Measurements from ENCODE around the gene PPIH. TPM values are rescaled to one million over a fixed set of nuclear protein-coding genes. Genes with fewer than 3 reads are reported as not detected.
"Not testable (repeated sequence)": the region's sequence is repeated elsewhere in the genome, so short reads cannot be mapped to it uniquely, and the experiment has no call there.

The PPIH gene
- total RNA-seq (2014; rRNA removed; shearing (Covaris generic)) = 104 TPM in 2 replicates

DNA sequence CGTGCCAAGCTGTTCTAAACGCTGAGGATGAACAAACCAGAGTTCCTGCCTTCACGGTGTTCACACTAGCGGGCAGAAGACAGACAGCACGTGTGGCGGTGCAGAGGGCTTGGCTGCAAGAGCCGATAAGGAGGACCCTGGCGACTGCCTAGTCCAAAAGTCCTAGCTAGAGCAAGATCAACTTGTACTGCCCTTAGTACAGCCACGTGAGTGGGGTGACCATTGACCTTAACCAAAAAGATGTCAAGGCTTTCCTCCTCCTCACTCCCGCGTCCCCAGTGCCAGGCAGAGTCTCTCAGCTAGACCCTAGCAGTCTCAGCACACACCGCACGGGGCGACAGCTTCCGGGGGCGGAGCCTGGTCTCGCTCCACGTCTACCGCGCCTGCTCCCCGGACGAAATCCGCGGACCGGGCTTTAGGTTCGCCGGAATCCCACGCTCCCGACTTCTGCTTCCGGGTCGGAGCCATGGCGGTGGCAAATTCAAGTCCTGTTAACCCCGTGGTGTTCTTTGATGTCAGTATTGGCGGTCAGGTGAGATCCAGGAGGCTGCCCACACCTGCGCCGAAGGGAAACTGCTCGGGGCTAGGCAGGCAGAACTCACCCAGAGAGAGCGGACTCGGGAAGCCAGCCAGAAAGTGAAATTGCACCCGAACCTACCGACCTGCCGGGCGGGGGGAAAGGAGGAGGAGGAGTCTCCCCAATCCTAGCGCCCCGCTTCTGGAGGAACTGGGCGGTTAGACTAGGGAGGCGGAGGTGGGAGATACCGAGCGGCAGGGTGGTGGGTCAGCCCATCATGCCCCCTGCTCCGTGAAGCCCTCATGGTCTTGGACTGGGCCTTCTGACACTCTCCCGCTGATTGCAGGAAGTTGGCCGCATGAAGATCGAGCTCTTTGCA, at the start of gene PPIH:
Gene PPIH (plus strand): TSS at position 443 of the 896 bp plus-strand sequence. CDS start 24 bp downstream, at position 467.
- no peaks in the 10 kb centered on the region for H3K9me3 ChIP-seq (replicated peaks)
- H3K4me3 ChIP-seq = peak within 1 kb of the TSS; percentile 85
- peaks cover 19% of the 10 kb centered on the region for H3K36me3 ChIP-seq
- no peaks in the 10 kb centered on the region for H3K27me3 ChIP-seq
- H3K27ac ChIP-seq = peak within 1 kb of the TSS; percentile 57
- H3K4me1 ChIP-seq = peaks cover 5% of the 10 kb centered on the region; the same call in 1 of the 2 replicates
- DNase-seq = peak; percentile 96

DNA sequence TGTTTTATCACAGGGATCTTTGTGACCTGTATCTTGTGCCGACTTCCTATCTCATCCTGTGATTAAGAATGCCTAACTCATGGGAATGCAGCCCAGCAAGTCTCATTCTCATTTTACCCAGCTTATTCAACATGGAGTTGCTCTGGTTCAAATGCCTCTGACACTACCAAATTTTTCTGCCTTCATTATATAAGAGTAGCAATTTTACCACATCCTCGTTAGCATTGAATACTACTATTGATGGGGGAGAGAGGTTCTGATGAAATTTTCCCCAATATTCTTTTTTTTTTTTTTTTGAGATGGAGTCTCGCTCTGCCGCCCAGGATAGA, 44.5 kb upstream of the PPIH start:
- Histone ChIP-seq H3K4me1 (no peaks in the 10 kb centered on the region), H3K4me3 (no peak overlapping the region), H3K36me3 (no peaks in the 10 kb centered on the region), H3K9me3 (replicated peaks) (no peaks in the 10 kb centered on the region), H3K27ac (no peak overlapping the region), H3K27me3 (no peaks in the 10 kb centered on the region)
- DNase-seq = no peak

- Histone ChIP-seq H3K4me3 (no peak overlapping the region), H3K4me1 (no peaks in the 10 kb centered on the region), H3K9me3 (replicated peaks) (no peaks in the 10 kb centered on the region), H3K27ac (no peak overlapping the region), H3K27me3 (no peaks in the 10 kb centered on the region), H3K36me3 (no peaks in the 10 kb centered on the region)
- no peak for DNase-seq
These were observed 39.4 kb upstream of the PPIH start for GRCh38 chr1:42618866-42619265.

- H3K27ac ChIP-seq = no peak overlapping the region
- H3K4me1 ChIP-seq = no peaks in the 10 kb centered on the region
- no peaks in the 10 kb centered on the region for H3K36me3 ChIP-seq
- no peak overlapping the region for H3K4me3 ChIP-seq
- no peaks in the 10 kb centered on the region for H3K27me3 ChIP-seq
- H3K9me3 ChIP-seq (replicated peaks) = no peaks in the 10 kb centered on the region
- DNase-seq = no peak
These were observed 37.9 kb upstream of the PPIH start for GRCh38 chr1:42620307-42620706.

DNA sequence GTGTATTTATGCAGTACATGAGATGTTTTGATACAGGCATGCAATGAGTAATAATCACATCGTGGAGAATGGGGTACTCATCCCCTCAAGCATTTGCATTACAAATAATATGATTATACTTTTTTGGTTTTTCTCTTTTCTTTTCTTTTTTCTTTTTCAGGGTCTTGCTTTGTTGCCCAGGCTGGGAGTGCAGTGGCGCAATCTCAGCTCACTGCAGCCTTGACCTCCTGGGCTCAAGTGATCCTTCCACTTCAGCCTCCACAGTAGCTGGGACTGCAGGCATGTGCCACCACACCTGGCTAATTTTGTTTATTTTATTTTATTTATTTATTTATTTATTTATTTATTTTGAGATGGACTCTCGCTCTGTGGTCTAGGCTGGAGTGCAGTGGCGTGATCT, 37.0 kb upstream of the PPIH start:
- not testable (repeated sequence) for DNase-seq; H3K4me3 ChIP-seq; H3K27me3 ChIP-seq; H3K27ac ChIP-seq; H3K4me1 ChIP-seq; H3K36me3 ChIP-seq; H3K9me3 ChIP-seq (replicated peaks)

GRCh38 chr1:42627205-42627604, 31.0 kb upstream of the PPIH start:
- H3K27me3 ChIP-seq; H3K9me3 ChIP-seq (replicated peaks); H3K27ac ChIP-seq; H3K36me3 ChIP-seq; H3K4me3 ChIP-seq; DNase-seq; H3K4me1 ChIP-seq: not testable (repeated sequence)

- no peak overlapping the region for H3K4me3 ChIP-seq
These were observed 19.1 kb upstream of the PPIH start for GRCh38 chr1:42639116-42639515.

DNA sequence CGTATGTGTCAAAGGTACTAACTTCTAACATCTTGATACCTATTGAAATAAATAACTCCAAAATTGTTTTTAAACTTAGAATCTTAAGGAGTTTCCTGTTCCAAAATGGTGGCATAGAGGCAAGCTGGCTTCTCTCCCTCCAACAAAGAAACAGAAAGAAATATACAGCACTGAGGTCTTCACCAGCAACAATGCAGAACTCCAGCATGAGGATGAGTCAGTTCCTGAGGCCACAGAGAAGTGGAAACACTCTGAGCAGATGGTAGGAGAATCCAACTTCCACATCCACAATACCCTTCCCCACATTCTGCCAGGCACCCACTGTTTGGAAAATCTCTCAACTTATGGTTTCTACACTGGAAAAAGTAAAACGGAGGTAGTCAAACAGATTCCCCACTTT, 12.2 kb upstream of the PPIH start:
- no peaks in the 10 kb centered on the region for H3K4me1 ChIP-seq
- H3K4me3 ChIP-seq = no peak overlapping the region
- no peaks in the 10 kb centered on the region for H3K36me3 ChIP-seq
- no peaks in the 10 kb centered on the region for H3K9me3 ChIP-seq (replicated peaks)
- no peaks in the 10 kb centered on the region for H3K27me3 ChIP-seq
- H3K27ac ChIP-seq = no peak overlapping the region
- DNase-seq = no peak

More at GRCh38 chr1:42639116-42639515, 19.1 kb upstream of the PPIH start:
- Histone ChIP-seq H3K9me3 (replicated peaks) (no peaks in the 10 kb centered on the region), H3K27me3 (no peaks in the 10 kb centered on the region), H3K4me1 (no peaks in the 10 kb centered on the region), H3K36me3 (no peaks in the 10 kb centered on the region), H3K27ac (no peak overlapping the region)
- no peak for DNase-seq

DNA sequence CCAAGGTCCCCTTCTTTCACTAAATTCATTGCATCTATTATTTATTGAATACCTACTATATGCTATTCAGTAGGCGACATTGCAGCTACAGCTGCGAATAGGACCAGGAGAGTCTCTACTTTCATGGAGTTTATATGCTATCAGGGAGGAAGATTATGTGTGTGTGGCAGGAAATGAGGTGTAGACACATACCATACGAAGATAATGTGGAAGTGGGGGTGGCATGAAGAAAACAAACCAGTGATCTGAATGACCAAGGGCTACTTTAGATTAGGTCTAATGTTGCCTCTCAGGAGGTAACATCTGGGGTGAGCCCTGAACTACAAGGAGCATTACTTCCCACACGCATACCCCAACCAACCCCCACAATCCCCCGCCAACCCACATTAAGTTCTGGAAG, 1.0 kb upstream of the PPIH start:
- Histone ChIP-seq H3K27me3 (peaks cover 6% of the 10 kb centered on the region; the same call in 1 of the 2 replicates), H3K4me1 (peaks cover 5% of the 10 kb centered on the region; the same call in 1 of the 2 replicates), H3K4me3 (no peak overlapping the region), H3K36me3 (peaks cover 19% of the 10 kb centered on the region), H3K9me3 (replicated peaks) (no peaks in the 10 kb centered on the region), H3K27ac (no peak overlapping the region)
- DNase-seq = no peak

DNA sequence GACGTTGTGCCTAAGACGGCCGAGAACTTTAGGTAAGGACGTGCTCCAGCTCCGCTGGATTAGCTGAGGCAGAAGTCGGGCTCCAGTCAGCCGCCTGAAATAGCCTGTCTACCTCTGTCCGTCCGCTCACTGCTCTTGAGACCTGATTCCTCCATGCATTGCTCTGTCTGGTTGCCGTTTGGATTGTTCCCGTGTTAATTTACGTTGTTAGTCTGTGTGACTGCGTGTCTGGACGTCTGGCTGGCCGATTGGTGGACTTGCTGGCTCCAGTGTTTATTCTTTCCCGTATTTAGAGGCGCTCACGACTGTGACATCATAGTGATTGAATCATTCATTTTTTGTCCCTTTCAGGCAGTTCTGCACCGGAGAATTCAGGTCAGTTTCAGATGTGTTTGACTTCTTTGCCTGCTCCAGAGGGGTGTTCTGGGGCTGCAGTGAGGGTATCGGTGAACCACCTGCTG, 684 bp downstream of the PPIH start:
- Histone ChIP-seq H3K27me3 (no peaks in the 10 kb centered on the region), H3K27ac (peak overlapping the region; percentile 57), H3K9me3 (replicated peaks) (no peaks in the 10 kb centered on the region), H3K4me3 (peak overlapping the region; percentile 85), H3K36me3 (peaks cover 26% of the 10 kb centered on the region), H3K4me1 (peaks cover 5% of the 10 kb centered on the region; the same call in 1 of the 2 replicates)
- no peak for DNase-seq

DNA sequence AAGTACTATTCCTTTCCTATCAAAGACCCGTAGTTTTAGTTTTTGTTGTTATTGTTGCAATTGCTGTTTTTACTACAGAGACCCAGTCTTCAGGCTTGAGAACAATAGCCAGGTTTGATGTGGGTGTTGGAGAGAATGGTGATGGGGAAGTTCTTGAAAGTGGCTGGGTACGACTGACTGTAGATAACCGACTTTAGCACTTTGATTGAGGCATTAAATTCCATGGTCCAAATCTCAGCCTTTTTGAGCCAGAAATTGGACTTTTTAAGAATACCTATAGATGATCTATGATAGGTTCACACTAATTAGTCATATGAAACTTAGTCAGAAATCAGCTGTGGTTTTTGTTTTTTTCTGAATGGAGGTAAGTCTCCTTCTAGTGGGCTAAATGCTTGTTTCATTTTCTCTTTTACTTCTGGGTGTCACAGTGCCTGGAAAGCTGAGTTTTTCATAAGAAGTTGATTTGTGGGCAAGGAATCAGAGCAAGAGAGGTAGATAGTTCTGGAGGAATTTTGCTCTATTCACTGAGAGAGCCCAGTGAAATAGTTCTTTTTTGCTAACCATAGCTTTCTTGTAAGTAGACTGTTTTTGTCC, 2.8 kb downstream of the PPIH start:
- H3K27ac ChIP-seq = no peak overlapping the region
- no peak for DNase-seq
- no peaks in the 10 kb centered on the region for H3K27me3 ChIP-seq
- H3K36me3 ChIP-seq = peaks cover 47% of the 10 kb centered on the region
- H3K4me3 ChIP-seq = no peak overlapping the region
- H3K9me3 ChIP-seq (replicated peaks) = no peaks in the 10 kb centered on the region
- H3K4me1 ChIP-seq = peaks cover 5% of the 10 kb centered on the region; the same call in 1 of the 2 replicates

DNA sequence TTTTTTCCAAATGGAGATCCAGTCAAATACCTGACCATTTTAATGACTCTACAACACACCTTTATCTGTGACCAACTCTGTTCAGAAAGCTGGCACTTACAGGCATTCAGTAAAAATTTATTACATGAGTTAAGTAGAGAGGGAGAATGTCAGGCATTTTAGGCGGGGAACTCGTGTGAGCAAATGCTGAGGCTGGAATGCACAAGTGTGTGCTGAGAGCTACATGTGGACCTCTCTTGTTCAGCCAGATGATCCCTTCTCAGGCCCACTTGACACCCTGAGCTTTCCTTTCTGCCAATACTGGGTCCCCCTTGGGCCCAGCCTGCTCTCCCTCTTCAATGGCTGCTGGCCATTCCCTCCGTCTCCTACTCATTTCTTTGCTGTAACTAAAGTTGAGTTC, 11.7 kb downstream of the PPIH start:
- H3K27ac ChIP-seq = no peak overlapping the region
- no peaks in the 10 kb centered on the region for H3K9me3 ChIP-seq (replicated peaks)
- no peaks in the 10 kb centered on the region for H3K27me3 ChIP-seq
- peaks cover 57% of the 10 kb centered on the region for H3K36me3 ChIP-seq
- H3K4me1 ChIP-seq = no peaks in the 10 kb centered on the region
- no peak overlapping the region for H3K4me3 ChIP-seq
- DNase-seq = no peak

GRCh38 chr1:42670425-42670824, 12.2 kb downstream of the PPIH start:
- DNase-seq = no peak
- Histone ChIP-seq H3K27me3 (no peaks in the 10 kb centered on the region), H3K27ac (no peak overlapping the region), H3K4me1 (no peaks in the 10 kb centered on the region), H3K9me3 (replicated peaks) (no peaks in the 10 kb centered on the region), H3K36me3 (peaks cover 56% of the 10 kb centered on the region), H3K4me3 (no peak overlapping the region)

DNA sequence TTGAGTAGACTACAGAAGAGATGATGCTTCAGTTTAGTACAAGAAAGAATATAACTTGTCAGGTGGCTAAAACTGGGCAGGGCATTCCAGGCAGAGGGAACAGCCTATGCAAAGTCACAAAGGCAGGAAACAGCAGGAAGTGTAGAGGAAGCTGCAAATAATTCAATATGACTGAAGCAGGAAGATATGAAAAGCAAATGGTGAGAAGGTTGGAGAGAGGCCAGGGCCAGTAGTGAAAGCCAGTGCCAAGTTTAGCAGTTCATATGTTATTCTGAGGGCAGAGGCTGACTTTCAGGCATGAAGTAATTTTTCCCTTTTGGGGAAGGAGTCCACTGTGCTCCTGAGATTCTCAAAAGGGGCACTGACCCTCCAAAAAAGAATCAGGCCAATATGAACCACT, 16.0 kb downstream of the PPIH start:
- H3K4me1 ChIP-seq = no peaks in the 10 kb centered on the region
- H3K9me3 ChIP-seq (replicated peaks) = no peaks in the 10 kb centered on the region
- H3K27ac ChIP-seq = no peak overlapping the region
- no peaks in the 10 kb centered on the region for H3K27me3 ChIP-seq
- DNase-seq = no peak
- H3K4me3 ChIP-seq = no peak overlapping the region
- peaks cover 28% of the 10 kb centered on the region for H3K36me3 ChIP-seq

DNA sequence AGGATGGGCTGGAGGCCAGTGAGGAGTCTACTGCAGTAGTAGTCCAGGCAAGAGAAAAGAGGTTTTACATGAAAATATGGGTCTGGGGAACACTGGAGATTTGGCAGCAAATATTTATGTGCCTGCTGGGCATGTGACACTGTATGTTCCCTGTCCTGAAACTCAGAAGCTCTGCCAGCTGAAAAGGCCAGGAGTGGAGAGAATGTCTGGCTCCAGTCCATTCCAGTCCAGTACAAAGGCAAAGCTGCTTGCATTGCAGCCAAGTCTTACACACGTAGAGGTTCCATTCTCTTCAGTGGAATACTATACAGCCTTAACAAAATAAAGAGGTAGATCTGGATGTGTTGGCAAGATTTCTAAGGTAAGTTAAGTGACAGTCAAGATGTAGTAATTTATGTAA, 16.5 kb downstream of the PPIH start:
- DNase-seq = no peak
- Histone ChIP-seq H3K4me3 (no peak overlapping the region), H3K4me1 (no peaks in the 10 kb centered on the region; the same call in 1 of the 2 replicates), H3K27ac (no peak overlapping the region), H3K9me3 (replicated peaks) (no peaks in the 10 kb centered on the region), H3K36me3 (peaks cover 24% of the 10 kb centered on the region), H3K27me3 (no peaks in the 10 kb centered on the region)
